ENCODE results near the gene PLEKHG3. TPM values are rescaled to one million over a fixed set of nuclear protein-coding genes. Genes with fewer than 3 reads are reported as not detected.

The PLEKHG3 gene
- total RNA-seq, 1 experiment from 2014 or later = 75.3 TPM

- TF ChIP-seq, protein P1, sequence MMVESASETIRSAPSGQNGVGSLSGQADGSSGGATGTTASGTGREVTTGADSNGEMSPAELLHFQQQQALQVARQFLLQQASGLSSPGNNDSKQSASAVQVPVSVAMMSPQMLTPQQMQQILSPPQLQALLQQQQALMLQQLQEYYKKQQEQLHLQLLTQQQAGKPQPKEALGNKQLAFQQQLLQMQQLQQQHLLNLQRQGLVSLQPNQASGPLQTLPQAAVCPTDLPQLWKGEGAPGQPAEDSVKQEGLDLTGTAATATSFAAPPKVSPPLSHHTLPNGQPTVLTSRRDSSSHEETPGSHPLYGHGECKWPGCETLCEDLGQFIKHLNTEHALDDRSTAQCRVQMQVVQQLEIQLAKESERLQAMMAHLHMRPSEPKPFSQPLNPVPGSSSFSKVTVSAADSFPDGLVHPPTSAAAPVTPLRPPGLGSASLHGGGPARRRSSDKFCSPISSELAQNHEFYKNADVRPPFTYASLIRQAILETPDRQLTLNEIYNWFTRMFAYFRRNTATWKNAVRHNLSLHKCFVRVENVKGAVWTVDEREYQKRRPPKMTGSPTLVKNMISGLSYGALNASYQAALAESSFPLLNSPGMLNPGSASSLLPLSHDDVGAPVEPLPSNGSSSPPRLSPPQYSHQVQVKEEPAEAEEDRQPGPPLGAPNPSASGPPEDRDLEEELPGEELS (CRISPR knock-in tag; IDR thresholded peaks at IDR 0.05) = peak; percentile 92; the same call in 1 of the 2 replicates
- TF ChIP-seq SMAD4 (CRISPR knock-in tag; IDR thresholded peaks at IDR 0.05) (no peak), ESRRA (CRISPR knock-in tag; IDR thresholded peaks at IDR 0.05; ENCODE audit: borderline replicate concordance) (no peak)
Observed at GRCh38 chr14:64704143-64704742, at the start of gene PLEKHG3 (continued).

GRCh38 chr14:64654901-64655300 lies 49.3 kb upstream of the PLEKHG3 start:
- Mint-ChIP-seq H3K9me3 (peaks cover 7% of the 10 kb centered on the region; the same call in 1 of the 2 replicates), H3K4me3 (no peak overlapping the region), H3K4me1 (peaks cover 2% of the 10 kb centered on the region; the same call in 1 of the 2 replicates), H3K27me3 (ENCODE audit: low read depth) (no peaks in the 10 kb centered on the region), H3K36me3 (peaks cover 7% of the 10 kb centered on the region; the same call in 1 of the 2 replicates), H3K27ac (no peak overlapping the region)
- no peak for ATAC-seq
- POLR2A ChIA-PET = no interaction called here
- TF ChIP-seq IRF2 (CRISPR knock-in tag; IDR thresholded peaks at IDR 0.05; ENCODE audit: borderline replicate concordance, low read depth) = no peak
- TF ChIP-seq, protein P2, sequence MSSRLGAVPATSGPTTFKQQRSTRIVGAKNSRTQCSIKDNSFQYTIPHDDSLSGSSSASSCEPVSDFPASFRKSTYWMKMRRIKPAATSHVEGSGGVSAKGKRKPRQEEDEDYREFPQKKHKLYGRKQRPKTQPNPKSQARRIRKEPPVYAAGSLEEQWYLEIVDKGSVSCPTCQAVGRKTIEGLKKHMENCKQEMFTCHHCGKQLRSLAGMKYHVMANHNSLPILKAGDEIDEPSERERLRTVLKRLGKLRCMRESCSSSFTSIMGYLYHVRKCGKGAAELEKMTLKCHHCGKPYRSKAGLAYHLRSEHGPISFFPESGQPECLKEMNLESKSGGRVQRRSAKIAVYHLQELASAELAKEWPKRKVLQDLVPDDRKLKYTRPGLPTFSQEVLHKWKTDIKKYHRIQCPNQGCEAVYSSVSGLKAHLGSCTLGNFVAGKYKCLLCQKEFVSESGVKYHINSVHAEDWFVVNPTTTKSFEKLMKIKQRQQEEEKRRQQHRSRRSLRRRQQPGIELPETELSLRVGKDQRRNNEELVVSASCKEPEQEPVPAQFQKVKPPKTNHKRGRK (CRISPR knock-in tag; IDR thresholded peaks at IDR 0.05; ENCODE audit: borderline replicate concordance) = no peak
- no peak for TF ChIP-seq KAT7 (CRISPR knock-in tag; IDR thresholded peaks at IDR 0.05; ENCODE audit: borderline replicate concordance)
- TF ChIP-seq FOXP1 (CRISPR knock-in tag; IDR thresholded peaks at IDR 0.05; ENCODE audit: borderline replicate concordance) = no peak
- TF ChIP-seq NFATC4 (CRISPR knock-in tag; IDR thresholded peaks at IDR 0.05) = no peak
- TF ChIP-seq CREB1 (CRISPR knock-in tag; IDR thresholded peaks at IDR 0.05) = no peak
- DNase-seq (ENCODE audit: low spot score) = no peak
- CTCF ChIA-PET = interaction anchor here (0.5 to 1.4 kb wide), 5 partner anchors 18 to 399 kb away, joined by 3 to 5 read pairs (median 4); partner anchors contain the start of gene HSPA2

DNA sequence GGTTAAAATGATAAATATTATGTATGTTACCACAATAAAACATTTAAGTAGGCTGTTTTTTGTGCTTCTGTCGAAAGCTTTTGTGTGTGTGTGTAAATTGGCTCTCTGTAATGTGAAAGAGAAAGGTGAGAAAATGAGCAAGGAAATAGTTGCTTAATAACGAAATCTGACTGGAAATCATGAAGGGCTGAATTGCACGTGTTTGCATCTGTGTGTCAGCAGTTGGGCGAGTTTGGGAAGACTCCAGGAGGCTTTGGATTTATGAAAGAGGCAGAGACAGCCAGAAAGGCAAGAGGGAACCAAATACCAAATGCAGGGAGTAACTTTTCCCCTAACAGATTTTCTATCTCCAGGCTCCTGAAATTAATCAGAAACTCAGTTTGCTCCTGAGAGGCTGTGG lies 47.2 kb upstream of the PLEKHG3 start:
- ChIA-PET POLR2A (no interaction called here), CTCF (no interaction called here)
- no peaks in the 10 kb centered on the region for H3K27me3 Mint-ChIP-seq (ENCODE audit: low read depth)
- TF ChIP-seq TCF7 (CRISPR knock-in tag; IDR thresholded peaks at IDR 0.05; ENCODE audit: low read depth) = no peak
- no peak for TF ChIP-seq NFE2L1 (CRISPR knock-in tag; IDR thresholded peaks at IDR 0.05)
- no peak for TF ChIP-seq CREM (CRISPR knock-in tag; IDR thresholded peaks at IDR 0.05)
- TF ChIP-seq STAT6 (CRISPR knock-in tag; conservative IDR thresholded peaks at IDR 0.05; ENCODE audit: low read depth) = no peak
- TF ChIP-seq, protein P3, sequence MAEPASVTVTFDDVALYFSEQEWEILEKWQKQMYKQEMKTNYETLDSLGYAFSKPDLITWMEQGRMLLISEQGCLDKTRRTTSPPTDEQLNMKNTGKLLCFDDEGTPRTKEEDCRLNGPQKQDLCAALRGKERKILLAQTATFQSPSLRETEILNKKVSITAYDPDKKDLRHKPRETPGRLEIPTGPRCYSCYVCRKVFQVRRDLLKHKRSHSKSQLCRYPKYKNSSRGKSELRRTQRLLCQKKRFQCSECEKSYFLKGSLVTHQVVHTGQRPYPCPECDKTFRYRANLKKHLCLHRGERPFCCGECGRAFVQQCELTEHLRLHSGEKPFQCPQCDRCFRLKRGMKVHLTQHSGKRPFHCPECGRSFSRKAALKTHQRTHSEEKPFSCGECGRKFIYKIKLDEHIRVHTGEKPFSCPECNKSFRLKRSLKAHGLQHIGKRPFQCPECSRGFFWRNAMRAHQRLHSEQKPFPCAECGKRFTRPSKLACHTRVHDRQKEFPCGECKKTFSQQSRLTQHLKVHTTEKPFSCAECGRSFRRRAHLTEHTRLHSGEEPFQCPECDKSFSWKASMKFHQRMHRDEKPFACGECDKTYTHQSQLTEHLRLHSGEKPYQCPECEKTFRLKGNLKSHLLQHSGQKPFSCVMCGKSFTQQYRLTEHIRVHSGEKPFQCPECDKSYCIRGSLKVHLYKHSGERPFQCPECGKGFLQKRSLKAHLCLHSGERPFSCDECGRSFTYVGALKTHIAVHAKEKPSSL (CRISPR knock-in tag; conservative IDR thresholded peaks at IDR 0.05) = no peak
- no peak for TF ChIP-seq EMX1 (CRISPR knock-in tag; IDR thresholded peaks at IDR 0.05)
- no peak for TF ChIP-seq TP53 (CRISPR knock-in tag; IDR thresholded peaks at IDR 0.05)
- no peak for TF ChIP-seq NFATC4 (CRISPR knock-in tag; IDR thresholded peaks at IDR 0.05)
- no peak for TF ChIP-seq ZBTB21 (CRISPR knock-in tag; IDR thresholded peaks at IDR 0.05; ENCODE audit: borderline replicate concordance)
- no peak for TF ChIP-seq ETV6 (CRISPR knock-in tag; IDR thresholded peaks at IDR 0.05)
- TF ChIP-seq, protein P4, sequence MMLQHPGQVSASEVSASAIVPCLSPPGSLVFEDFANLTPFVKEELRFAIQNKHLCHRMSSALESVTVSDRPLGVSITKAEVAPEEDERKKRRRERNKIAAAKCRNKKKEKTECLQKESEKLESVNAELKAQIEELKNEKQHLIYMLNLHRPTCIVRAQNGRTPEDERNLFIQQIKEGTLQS (CRISPR knock-in tag; conservative IDR thresholded peaks at IDR 0.05) = no peak
- TF ChIP-seq USF2 (CRISPR knock-in tag; IDR thresholded peaks at IDR 0.05) = no peak
- TF ChIP-seq ZSCAN18 (CRISPR knock-in tag; IDR thresholded peaks at IDR 0.05) = no peak
- no peak for TF ChIP-seq CBFB (CRISPR knock-in tag; IDR thresholded peaks at IDR 0.05; ENCODE audit: low read depth)

More for the DNA sequence above, 47.2 kb upstream of the PLEKHG3 start:
- peaks cover 7% of the 10 kb centered on the region; the same call in 1 of the 2 replicates for H3K9me3 Mint-ChIP-seq
- no peak overlapping the region for H3K4me3 Mint-ChIP-seq
- no peak overlapping the region for H3K27ac Mint-ChIP-seq
- ATAC-seq (no peak), DNase-seq (ENCODE audit: low spot score) (no peak)
- H3K4me1 Mint-ChIP-seq = peaks cover 3% of the 10 kb centered on the region; the same call in 1 of the 2 replicates
- peaks cover 7% of the 10 kb centered on the region; the same call in 1 of the 2 replicates for H3K36me3 Mint-ChIP-seq

All from WTC11 (cell line).